HEK293 (cell line): ENCODE results near the gene CACNA1F.

ENCODE experiments used
- YY2 ChIP-seq: fragments of 450-650 bp; formaldehyde crosslinking; IDR thresholded peaks from 2 replicates; pipeline ENCODE4 v1.5.1; 2016; ENCODE audit warnings: missing biosample characterization, missing genetic modification characterization
- ZNF133 ChIP-seq: fragments of 450-650 bp; formaldehyde crosslinking; IDR thresholded peaks from 2 replicates; pipeline ENCODE4 v1.5.1; 2016; ENCODE audit warnings: missing biosample characterization, missing genetic modification characterization
- ZNF140 ChIP-seq: fragments of 450-650 bp; formaldehyde crosslinking; IDR thresholded peaks from 2 replicates; pipeline ENCODE4 v1.5.1; 2016; ENCODE audit warnings: missing biosample characterization, missing genetic modification characterization
- ZNF174 ChIP-seq: fragments of 450-650 bp; formaldehyde crosslinking; IDR thresholded peaks from 2 replicates; pipeline ENCODE4 v1.5.0; 2017; ENCODE audit warnings: missing biosample characterization, mild to moderate bottlenecking, missing genetic modification characterization
- ZNF184 ChIP-seq: fragments of 450-650 bp; IDR thresholded peaks from 2 replicates; pipeline ENCODE4 v1.5.1; 2018; ENCODE audit warnings: missing biosample characterization, mild to moderate bottlenecking, missing genetic modification characterization
- ZNF24 ChIP-seq: fragments of 450-650 bp; formaldehyde crosslinking; IDR thresholded peaks from 2 replicates; pipeline ENCODE4 v1.5.1; 2016; ENCODE audit warnings: missing biosample characterization, missing genetic modification characterization
- ZNF292 ChIP-seq: fragments of 450-650 bp; formaldehyde crosslinking; IDR thresholded peaks from 2 replicates; pipeline ENCODE4 v1.5.1; 2016; ENCODE audit warnings: low read depth, missing biosample characterization, missing genetic modification characterization, borderline replicate concordance
- ZNF350 ChIP-seq: fragments of 450-650 bp; formaldehyde crosslinking; IDR thresholded peaks from 2 replicates; pipeline ENCODE4 v1.5.0; 2017; ENCODE audit warnings: missing biosample characterization, mild to moderate bottlenecking, missing genetic modification characterization
- ZNF426 ChIP-seq: fragments of 450-650 bp; formaldehyde crosslinking; IDR thresholded peaks from 2 replicates; pipeline ENCODE4 v1.5.1; 2017; ENCODE audit warnings: missing biosample characterization, missing genetic modification characterization, mild to moderate bottlenecking, inconsistent platforms, moderate library complexity
- ZNF585B ChIP-seq: fragments of 450-650 bp; formaldehyde crosslinking; IDR thresholded peaks from 2 replicates; pipeline ENCODE4 v1.5.1; 2016; ENCODE audit warnings: missing biosample characterization, missing genetic modification characterization
- ZNF623 ChIP-seq: fragments of 450-650 bp; formaldehyde crosslinking; IDR thresholded peaks from 2 replicates; pipeline ENCODE4 v1.5.1; 2016; ENCODE audit warnings: missing biosample characterization, missing genetic modification characterization
- ZNF830 ChIP-seq: fragments of 450-650 bp; IDR thresholded peaks from 2 replicates; pipeline ENCODE4 v1.5.0; 2018; ENCODE audit warnings: missing biosample characterization, missing genetic modification characterization, low read depth, mild to moderate bottlenecking, moderate library complexity
- ZSCAN16 ChIP-seq: fragments of 450-650 bp; formaldehyde crosslinking; IDR thresholded peaks from 2 replicates; pipeline ENCODE4 v1.5.1; 2016; ENCODE audit warnings: missing biosample characterization, missing genetic modification characterization
- TF ChIP-seq, protein P1 (sequence below): fragments of 450-650 bp; formaldehyde crosslinking; IDR thresholded peaks from 2 replicates; pipeline ENCODE4 v1.5.1; 2016; ENCODE audit warnings: missing biosample characterization, missing genetic modification characterization
- TF ChIP-seq, protein P2 (sequence below): fragments of 450-650 bp; formaldehyde crosslinking; IDR thresholded peaks from 2 replicates; pipeline ENCODE4 v1.5.1; 2016; ENCODE audit warnings: missing biosample characterization, missing genetic modification characterization
- TF ChIP-seq, protein P3 (sequence below): IDR thresholded peaks from 2 replicates; pipeline ENCODE4 v1.6.1; 2011; ENCODE audit warnings: mild to moderate bottlenecking, low read depth, low read length, borderline replicate concordance
- TF ChIP-seq, protein P4 (sequence below): fragments of 450-650 bp; formaldehyde crosslinking; conservative IDR thresholded peaks from 2 replicates; pipeline ENCODE4 v1.5.1; 2016; ENCODE audit warnings: low read depth, missing biosample characterization, missing genetic modification characterization
- TF ChIP-seq, protein P5 (sequence below): fragments of 450-650 bp; formaldehyde crosslinking; IDR thresholded peaks from 2 replicates; pipeline ENCODE4 v1.5.1; 2016; ENCODE audit warnings: missing biosample characterization, missing genetic modification characterization, borderline replicate concordance
- TF ChIP-seq, protein P6 (sequence below): fragments of 450-650 bp; formaldehyde crosslinking; IDR thresholded peaks from 2 replicates; pipeline ENCODE4 v1.5.1; 2017; ENCODE audit warnings: missing biosample characterization, missing genetic modification characterization

Gene CACNA1F

DNA sequence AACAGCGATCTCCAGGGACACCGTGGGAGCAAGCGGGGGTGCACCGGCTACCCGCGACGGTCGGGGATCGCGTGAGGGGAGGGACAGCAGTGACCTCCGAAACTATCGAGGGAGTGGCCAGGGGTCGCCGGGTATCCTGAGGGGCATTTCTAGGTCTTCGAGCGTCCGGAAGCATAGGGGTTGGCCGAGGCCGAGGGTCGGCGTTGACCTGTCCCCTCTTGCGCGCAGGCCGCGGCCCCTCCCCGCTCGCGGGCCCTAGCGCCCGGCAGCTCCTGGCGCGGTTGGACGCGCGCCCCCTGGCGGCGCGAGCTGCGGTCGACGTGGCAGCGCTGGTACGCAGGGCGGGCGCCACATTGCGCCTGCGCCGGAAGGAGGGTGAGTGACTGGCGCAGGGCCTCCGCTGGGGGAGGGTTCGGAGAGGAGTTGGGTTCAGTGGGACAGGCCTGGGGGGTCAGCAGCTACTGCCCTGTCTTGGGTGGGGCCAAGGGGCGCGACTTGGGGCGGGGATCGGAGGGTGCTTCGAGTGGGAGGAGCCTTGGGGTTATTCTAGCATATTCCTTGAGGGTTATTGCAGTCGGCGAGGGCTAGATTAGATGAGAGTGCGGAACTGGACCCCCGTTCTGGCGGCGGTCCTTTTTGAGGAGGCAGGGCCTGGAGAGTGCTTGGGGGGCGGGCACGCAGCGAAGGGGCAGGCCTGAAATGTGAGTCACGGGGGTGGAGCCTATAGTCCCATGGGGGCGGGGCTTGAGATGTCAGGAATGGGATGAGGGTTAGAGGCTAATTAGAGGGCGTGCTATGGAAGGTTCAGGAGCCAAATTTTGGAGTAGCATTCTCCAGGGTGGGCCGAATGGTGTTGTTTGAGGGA is 69.4 kb downstream of the CACNA1F start (continued):
- TF ChIP-seq ZNF585B (tag by site-specific recombination) (peak; percentile 21; the same call in 1 of the 2 replicates), ZNF133 (tag by site-specific recombination) (no peak), ZNF426 (tag by site-specific recombination) (no peak), ZNF350 (tag by site-specific recombination) (no peak), ZNF140 (tag by site-specific recombination) (no peak), YY2 (tag by site-specific recombination) (no peak), ZNF830 (tag by site-specific recombination) (no peak), ZNF623 (tag by site-specific recombination) (no peak), ZNF184 (tag by site-specific recombination) (no peak), ZSCAN16 (tag by site-specific recombination) (no peak), ZNF24 (tag by site-specific recombination) (peak; percentile 63), ZNF292 (tag by site-specific recombination) (no peak), ZNF174 (tag by site-specific recombination) (no peak)
- TF ChIP-seq, protein P1, sequence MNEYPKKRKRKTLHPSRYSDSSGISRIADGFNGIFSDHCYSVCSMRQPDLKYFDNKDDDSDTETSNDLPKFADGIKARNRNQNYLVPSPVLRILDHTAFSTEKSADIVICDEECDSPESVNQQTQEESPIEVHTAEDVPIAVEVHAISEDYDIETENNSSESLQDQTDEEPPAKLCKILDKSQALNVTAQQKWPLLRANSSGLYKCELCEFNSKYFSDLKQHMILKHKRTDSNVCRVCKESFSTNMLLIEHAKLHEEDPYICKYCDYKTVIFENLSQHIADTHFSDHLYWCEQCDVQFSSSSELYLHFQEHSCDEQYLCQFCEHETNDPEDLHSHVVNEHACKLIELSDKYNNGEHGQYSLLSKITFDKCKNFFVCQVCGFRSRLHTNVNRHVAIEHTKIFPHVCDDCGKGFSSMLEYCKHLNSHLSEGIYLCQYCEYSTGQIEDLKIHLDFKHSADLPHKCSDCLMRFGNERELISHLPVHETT (tag by site-specific recombination): peak; percentile 59; the same call in 1 of the 2 replicates
- TF ChIP-seq, protein P2, sequence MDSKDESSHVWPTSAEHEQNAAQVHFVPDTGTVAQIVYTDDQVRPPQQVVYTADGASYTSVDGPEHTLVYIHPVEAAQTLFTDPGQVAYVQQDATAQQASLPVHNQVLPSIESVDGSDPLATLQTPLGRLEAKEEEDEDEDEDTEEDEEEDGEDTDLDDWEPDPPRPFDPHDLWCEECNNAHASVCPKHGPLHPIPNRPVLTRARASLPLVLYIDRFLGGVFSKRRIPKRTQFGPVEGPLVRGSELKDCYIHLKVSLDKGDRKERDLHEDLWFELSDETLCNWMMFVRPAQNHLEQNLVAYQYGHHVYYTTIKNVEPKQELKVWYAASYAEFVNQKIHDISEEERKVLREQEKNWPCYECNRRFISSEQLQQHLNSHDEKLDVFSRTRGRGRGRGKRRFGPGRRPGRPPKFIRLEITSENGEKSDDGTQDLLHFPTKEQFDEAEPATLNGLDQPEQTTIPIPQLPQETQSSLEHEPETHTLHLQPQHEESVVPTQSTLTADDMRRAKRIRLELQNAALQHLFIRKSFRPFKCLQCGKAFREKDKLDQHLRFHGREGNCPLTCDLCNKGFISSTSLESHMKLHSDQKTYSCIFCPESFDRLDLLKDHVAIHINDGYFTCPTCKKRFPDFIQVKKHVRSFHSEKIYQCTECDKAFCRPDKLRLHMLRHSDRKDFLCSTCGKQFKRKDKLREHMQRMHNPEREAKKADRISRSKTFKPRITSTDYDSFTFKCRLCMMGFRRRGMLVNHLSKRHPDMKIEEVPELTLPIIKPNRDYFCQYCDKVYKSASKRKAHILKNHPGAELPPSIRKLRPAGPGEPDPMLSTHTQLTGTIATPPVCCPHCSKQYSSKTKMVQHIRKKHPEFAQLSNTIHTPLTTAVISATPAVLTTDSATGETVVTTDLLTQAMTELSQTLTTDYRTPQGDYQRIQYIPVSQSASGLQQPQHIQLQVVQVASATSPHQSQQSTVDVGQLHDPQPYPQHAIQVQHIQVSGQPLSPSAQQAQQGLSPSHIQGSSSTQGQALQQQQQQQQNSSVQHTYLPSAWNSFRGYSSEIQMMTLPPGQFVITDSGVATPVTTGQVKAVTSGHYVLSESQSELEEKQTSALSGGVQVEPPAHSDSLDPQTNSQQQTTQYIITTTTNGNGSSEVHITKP: peak; percentile 100
- TF ChIP-seq, protein P3, sequence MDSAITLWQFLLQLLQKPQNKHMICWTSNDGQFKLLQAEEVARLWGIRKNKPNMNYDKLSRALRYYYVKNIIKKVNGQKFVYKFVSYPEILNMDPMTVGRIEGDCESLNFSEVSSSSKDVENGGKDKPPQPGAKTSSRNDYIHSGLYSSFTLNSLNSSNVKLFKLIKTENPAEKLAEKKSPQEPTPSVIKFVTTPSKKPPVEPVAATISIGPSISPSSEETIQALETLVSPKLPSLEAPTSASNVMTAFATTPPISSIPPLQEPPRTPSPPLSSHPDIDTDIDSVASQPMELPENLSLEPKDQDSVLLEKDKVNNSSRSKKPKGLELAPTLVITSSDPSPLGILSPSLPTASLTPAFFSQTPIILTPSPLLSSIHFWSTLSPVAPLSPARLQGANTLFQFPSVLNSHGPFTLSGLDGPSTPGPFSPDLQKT: no peak
- TF ChIP-seq, protein P4, sequence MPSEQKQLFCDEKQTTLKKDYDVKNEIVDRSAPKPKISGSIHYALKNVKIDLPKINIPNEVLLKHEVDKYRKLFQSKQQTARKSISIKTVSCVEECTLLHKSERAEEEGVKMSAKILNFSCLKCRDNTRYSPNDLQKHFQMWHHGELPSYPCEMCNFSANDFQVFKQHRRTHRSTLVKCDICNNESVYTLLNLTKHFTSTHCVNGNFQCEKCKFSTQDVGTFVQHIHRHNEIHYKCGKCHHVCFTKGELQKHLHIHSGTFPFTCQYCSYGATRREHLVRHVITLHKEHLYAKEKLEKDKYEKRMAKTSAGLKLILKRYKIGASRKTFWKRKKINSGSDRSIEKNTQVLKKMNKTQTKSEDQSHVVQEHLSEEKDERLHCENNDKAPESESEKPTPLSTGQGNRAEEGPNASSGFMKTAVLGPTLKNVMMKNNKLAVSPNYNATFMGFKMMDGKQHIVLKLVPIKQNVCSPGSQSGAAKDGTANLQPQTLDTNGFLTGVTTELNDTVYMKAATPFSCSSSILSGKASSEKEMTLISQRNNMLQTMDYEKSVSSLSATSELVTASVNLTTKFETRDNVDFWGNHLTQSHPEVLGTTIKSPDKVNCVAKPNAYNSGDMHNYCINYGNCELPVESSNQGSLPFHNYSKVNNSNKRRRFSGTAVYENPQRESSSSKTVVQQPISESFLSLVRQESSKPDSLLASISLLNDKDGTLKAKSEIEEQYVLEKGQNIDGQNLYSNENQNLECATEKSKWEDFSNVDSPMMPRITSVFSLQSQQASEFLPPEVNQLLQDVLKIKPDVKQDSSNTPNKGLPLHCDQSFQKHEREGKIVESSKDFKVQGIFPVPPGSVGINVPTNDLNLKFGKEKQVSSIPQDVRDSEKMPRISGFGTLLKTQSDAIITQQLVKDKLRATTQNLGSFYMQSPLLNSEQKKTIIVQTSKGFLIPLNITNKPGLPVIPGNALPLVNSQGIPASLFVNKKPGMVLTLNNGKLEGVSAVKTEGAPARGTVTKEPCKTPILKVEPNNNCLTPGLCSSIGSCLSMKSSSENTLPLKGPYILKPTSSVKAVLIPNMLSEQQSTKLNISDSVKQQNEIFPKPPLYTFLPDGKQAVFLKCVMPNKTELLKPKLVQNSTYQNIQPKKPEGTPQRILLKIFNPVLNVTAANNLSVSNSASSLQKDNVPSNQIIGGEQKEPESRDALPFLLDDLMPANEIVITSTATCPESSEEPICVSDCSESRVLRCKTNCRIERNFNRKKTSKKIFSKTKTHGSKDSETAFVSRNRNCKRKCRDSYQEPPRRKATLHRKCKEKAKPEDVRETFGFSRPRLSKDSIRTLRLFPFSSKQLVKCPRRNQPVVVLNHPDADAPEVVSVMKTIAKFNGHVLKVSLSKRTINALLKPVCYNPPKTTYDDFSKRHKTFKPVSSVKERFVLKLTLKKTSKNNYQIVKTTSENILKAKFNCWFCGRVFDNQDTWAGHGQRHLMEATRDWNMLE (tag by site-specific recombination): no peak
- TF ChIP-seq, protein P5, sequence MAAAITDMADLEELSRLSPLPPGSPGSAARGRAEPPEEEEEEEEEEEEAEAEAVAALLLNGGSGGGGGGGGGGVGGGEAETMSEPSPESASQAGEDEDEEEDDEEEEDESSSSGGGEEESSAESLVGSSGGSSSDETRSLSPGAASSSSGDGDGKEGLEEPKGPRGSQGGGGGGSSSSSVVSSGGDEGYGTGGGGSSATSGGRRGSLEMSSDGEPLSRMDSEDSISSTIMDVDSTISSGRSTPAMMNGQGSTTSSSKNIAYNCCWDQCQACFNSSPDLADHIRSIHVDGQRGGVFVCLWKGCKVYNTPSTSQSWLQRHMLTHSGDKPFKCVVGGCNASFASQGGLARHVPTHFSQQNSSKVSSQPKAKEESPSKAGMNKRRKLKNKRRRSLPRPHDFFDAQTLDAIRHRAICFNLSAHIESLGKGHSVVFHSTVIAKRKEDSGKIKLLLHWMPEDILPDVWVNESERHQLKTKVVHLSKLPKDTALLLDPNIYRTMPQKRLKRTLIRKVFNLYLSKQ (tag by site-specific recombination): no peak
- TF ChIP-seq, protein P6, sequence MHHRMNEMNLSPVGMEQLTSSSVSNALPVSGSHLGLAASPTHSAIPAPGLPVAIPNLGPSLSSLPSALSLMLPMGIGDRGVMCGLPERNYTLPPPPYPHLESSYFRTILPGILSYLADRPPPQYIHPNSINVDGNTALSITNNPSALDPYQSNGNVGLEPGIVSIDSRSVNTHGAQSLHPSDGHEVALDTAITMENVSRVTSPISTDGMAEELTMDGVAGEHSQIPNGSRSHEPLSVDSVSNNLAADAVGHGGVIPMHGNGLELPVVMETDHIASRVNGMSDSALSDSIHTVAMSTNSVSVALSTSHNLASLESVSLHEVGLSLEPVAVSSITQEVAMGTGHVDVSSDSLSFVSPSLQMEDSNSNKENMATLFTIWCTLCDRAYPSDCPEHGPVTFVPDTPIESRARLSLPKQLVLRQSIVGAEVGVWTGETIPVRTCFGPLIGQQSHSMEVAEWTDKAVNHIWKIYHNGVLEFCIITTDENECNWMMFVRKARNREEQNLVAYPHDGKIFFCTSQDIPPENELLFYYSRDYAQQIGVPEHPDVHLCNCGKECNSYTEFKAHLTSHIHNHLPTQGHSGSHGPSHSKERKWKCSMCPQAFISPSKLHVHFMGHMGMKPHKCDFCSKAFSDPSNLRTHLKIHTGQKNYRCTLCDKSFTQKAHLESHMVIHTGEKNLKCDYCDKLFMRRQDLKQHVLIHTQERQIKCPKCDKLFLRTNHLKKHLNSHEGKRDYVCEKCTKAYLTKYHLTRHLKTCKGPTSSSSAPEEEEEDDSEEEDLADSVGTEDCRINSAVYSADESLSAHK (tag by site-specific recombination): no peak
